IPS-18c (cell line): ENCODE data around the gene CARD10.

Source experiments
- H3K4me3 ChIP-seq: 2 replicates; pipeline ENCODE4 v1.7.0; 2013; ENCODE audit warnings: low read depth, mild to moderate bottlenecking, low read length, moderate library complexity; ENCODE audit not compliant: insufficient read depth
- H3K9me3 ChIP-seq: one replicate; pipeline ENCODE4 v1.6.1; 2013; ENCODE audit warnings: mild to moderate bottlenecking, low read length, moderate library complexity; ENCODE audit not compliant: control insufficient read depth, insufficient read depth

Gene CARD10, protein sequence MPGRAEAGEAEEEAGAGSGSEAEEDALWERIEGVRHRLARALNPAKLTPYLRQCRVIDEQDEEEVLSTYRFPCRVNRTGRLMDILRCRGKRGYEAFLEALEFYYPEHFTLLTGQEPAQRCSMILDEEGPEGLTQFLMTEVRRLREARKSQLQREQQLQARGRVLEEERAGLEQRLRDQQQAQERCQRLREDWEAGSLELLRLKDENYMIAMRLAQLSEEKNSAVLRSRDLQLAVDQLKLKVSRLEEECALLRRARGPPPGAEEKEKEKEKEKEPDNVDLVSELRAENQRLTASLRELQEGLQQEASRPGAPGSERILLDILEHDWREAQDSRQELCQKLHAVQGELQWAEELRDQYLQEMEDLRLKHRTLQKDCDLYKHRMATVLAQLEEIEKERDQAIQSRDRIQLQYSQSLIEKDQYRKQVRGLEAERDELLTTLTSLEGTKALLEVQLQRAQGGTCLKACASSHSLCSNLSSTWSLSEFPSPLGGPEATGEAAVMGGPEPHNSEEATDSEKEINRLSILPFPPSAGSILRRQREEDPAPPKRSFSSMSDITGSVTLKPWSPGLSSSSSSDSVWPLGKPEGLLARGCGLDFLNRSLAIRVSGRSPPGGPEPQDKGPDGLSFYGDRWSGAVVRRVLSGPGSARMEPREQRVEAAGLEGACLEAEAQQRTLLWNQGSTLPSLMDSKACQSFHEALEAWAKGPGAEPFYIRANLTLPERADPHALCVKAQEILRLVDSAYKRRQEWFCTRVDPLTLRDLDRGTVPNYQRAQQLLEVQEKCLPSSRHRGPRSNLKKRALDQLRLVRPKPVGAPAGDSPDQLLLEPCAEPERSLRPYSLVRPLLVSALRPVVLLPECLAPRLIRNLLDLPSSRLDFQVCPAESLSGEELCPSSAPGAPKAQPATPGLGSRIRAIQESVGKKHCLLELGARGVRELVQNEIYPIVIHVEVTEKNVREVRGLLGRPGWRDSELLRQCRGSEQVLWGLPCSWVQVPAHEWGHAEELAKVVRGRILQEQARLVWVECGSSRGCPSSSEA

DNA sequence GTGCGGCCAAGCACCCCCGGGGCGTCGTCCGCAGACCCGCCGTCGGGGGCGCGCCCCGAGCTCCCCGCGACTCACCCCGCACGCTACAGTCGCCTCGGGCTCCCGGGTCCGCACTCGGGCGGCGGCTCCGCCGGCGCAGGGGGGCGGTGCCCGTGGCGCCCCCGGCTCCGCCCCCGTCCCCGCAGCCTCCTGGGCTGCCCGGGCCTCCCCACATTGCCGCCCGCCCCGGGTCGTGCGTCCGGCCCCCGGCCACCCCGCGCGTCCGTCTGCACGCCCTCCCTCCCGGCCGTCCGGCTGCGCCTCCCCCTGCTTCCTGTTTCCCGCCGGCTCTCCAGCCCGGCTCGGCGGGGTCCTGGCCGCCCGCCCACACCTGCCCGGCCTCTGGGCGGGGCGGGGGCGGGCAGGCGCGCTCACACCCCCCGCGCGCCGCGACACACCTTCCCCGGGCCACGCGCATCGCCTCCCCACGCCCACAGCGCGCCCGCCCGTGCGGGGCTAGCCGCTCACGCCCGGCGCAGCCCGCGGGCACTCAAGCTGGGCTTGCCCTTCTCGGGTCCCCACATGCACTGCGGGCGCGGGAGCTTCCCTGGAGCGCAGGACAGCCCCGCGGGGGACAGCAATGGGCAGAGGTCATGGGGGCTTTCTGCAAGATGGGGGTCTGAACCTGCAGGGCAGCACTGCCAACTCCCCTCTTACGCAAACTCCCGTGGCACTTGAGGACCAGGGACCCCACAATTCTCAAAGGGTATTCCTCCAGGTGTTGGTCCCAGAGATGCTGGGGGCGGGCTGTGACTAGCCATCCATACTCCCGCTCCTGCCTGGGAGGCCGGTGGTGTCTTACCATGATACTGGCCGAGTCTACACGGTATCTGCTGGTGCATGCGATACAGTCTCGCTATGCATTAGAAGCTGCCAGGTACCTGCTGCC is at the start of gene CARD10:
CARD10 (minus strand) TSS at position 148 of the 928 bp plus-strand sequence. CDS start 215 bp downstream, outside the sequence.
- Histone ChIP-seq H3K9me3 (no peaks in the 10 kb centered on the region), H3K4me3 (peak within 1 kb of the TSS; percentile 65)

DNA sequence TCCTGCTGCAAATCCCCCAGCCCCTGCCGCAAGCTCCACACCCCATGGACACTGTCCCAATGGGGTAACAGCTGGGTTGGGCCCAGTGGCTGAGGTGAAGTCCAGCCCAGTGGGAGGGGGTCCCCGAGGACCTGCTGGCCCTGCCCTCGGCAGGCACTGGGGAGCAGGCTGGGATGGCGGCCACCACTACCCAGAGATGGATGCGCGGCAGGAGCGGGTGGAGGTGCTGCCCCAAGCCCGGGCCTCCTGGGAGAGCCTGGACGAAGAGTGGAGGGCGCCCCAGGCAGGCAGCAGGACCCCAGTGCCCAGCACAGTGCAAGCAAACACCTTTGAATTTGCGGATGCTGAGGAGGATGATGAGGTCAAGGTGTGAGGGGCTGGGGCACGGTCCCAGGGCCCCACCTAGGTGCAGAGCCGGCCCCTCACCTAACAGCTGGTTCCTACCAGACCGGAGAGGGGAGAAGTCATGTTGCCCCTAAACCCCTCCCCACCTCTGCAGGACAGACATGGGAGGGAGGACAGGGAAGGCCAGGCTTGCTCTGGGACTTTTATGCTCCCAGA is 49.3 kb upstream of the CARD10 start:
- Histone ChIP-seq H3K4me3 (no peak overlapping the region), H3K9me3 (no peaks in the 10 kb centered on the region)

DNA sequence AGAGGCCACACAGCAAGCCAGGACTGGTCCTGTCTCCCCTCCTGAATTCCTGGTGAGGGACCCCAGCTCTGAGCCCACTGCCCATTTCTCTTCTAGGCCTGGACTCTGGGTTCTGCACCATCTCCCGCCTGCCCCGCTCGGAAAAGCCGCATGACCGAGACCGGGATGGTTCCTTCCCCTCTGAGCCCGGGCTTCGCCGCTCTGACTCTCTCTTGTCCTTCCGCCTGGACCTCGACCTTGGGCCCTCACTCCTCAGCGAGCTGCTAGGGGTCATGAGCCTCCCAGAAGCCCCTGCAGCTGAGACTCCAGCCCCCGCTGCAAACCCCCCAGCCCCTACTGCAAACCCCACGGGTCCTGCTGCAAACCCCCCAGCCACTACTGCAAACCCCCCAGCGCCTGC is 48.8 kb upstream of the CARD10 start:
- Histone ChIP-seq H3K9me3 (no peaks in the 10 kb centered on the region), H3K4me3 (no peak overlapping the region)

DNA sequence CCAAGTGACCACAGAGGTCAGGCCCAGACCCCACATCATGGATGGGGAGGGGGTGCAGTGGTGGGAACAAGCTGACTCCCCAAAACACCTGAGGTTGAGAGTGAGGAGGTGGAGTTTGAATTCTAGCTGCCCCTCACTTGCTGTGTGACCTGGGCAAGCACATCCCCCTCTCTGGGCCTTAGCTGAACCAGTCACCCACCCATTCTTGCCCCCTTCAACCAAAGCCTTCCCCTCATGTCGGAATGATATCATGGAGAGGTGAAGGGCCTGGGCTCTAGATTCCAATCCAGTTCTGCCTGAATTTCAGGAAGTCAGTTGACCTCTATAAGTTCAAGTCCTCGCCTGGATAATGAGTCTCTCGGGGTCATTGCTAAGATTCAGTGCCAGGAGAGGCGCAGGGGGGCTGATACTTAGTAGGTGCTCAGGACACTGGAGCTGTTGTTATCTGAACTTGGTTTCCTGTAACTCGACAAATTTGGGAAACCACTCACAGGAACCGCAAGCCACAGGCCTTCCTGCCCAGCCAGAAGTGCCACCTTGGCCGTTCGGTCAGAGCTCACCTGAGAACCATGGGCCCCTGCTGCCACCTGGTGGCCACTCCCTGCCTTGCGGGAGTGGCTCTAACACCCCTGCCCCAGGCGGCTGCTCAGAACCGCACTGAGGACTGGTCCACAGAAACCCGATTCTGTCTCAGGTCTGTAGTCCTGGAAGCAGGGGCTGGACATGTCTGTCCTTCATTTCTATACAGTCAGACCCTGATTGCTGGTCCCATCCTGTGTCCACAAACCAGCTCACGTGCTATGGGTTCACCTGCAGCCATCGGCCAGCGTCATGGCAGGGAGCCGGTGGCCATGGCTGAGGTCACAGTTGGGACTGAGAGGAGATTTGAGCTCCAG is 47.9 kb upstream of the CARD10 start:
- Histone ChIP-seq H3K4me3 (no peak overlapping the region), H3K9me3 (no peaks in the 10 kb centered on the region)

DNA sequence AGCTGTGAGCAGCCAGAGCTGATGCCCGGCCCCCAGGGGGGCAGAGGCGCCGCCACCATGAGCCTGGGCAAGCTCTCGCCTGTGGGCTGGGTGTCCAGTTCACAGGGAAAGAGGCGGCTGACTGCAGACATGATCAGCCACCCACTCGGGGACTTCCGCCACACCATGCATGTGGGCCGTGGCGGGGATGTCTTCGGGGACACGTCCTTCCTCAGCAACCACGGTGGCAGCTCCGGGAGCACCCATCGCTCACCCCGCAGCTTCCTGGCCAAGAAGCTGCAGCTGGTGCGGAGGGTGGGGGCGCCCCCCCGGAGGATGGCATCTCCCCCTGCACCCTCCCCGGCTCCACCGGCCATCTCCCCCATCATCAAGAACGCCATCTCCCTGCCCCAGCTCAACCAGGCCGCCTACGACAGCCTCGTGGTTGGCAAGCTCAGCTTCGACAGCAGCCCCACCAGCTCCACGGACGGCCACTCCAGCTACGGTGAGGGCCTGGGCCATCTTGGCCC is 47.2 kb upstream of the CARD10 start:
- H3K4me3 ChIP-seq, result no peak overlapping the region
- H3K9me3 ChIP-seq, result no peaks in the 10 kb centered on the region

DNA sequence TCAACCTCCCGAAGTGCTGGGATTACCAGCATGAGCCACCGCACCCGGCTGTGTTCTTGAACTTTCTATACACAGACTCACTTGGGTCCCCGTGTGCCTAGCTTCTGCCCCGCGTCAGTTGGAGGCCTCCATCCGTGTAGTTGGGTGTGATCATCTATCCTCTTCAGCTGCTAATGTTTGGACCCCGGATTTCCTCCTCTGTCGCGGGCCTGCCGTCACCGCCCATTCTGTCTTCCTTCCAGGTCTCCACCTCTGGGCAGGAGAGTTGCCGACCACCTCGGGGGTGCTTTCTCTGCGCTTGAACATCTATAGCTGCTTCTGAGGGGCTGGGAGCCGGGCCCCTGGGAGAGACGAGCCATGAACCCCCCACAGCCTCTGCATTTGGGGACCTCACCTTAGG is 46.6 kb upstream of the CARD10 start:
- Histone ChIP-seq H3K4me3 (no peak overlapping the region), H3K9me3 (no peaks in the 10 kb centered on the region)

DNA sequence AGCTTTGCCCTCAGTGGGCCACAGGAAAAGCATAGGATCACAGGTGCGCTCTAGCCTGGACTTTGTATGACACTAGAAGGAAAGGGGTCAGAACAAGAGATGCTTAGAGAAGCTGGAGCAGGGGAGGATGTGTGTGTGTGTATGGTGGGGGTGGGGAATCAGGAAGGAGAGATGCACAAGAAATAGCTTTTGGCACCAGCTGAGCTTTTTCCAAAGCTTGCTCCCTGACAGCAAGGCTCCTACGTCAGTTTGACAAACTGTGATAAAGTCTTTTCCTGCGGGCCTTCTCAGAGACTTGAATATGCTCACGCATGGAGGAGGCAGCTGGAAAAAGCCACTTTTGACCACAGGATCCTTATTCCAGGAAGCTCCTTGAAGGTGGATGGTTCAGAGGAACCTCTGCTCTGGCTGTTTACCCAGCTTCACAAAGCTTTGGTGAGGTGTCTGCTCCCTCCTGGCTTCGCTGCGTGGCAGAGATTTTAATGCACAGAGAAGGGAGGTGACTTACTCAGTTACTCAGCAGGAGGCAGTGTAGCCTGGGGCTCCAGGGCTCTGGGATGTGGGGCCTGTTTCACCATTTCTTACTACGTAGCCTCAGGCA is 45.0 kb upstream of the CARD10 start:
- no peak overlapping the region for H3K4me3 ChIP-seq

DNA sequence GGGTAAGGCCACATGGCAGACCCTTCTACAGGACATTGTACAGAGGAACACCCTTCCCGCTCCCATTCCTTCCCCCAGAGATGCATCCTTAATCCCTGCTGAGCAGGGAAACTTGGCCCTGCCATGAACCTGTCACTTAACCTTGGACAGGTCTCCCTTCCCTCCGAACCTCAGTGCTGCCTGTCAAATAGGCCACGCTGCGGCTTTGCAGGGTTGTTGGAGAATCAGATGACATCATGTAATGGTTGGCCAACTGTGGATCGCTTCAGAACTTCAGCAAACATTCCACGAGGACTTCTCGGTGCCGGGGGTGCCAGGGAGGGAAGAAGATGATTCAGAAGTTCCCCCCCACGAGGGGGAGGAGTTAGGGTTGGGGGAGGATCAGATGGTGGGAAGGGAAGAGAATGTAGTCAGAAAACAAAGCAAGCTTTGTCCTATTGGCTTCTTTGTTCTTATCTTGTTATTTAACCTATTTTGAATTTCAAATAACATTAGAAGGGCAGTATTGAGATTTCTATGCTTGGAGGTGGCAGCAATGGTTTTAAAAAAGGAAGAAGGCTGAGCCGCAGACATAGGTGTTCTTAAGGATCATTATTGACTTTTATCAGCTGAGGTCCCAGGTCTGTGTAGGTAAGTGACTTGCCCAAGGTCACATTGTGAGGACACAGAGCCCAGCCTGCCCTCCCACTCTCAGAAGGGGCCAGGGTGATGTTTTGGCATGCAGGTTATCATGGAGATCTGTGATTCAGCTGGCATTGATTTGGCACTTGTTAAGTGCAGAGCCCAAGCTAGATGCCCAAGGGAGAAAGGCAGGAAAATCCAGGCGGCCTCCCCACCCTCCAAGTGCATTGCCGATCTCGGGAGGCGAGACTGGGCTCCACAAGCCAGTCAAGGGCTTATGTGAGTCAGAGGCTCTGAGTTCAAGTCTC is 44.2 kb upstream of the CARD10 start:
- H3K9me3 ChIP-seq, result no peaks in the 10 kb centered on the region
- H3K4me3 ChIP-seq, result no peak overlapping the region

More for the DNA sequence above, 45.0 kb upstream of the CARD10 start:
- no peaks in the 10 kb centered on the region for H3K9me3 ChIP-seq

DNA sequence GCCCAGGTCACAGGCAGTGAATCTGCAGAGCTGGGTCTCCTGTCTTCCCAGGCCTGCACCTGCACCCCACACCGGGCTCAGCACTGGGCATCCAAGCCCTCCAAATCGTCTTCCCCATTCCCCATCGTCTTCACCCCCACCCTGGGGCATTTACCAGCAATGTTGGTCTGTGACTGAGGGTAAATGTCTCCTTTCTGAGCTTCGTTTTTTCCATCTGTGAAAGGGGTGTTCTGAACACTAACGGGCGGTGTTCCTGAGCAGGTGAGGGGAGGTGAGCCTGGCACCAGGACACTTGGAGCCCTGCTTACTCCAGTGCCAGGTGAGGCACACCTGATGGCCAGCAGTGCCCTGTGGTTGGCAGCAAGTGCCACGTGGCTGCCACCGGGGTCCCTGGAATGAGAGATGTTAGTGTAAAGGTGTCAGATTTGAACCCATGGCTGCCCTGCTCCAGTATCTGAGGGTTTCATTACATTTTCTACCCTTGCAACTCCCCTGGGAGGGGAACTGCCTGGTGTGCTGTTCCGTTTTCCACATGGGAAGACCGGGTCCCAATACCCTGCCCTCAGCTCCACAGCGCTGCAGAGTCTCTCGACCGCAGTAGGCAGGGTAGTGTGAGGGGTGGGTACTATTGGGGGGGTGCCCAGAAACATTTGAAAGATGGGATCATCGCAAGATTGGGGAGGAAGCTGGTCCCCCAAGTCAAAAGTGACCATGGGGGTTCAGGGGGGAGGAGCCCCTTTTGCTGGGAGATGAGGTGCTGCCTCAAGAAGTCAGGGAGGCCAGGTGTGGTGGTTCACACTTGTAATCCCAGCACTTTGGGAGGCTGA is 43.0 kb upstream of the CARD10 start:
- H3K9me3 ChIP-seq, result no peaks in the 10 kb centered on the region
- H3K4me3 ChIP-seq, result no peak overlapping the region

DNA sequence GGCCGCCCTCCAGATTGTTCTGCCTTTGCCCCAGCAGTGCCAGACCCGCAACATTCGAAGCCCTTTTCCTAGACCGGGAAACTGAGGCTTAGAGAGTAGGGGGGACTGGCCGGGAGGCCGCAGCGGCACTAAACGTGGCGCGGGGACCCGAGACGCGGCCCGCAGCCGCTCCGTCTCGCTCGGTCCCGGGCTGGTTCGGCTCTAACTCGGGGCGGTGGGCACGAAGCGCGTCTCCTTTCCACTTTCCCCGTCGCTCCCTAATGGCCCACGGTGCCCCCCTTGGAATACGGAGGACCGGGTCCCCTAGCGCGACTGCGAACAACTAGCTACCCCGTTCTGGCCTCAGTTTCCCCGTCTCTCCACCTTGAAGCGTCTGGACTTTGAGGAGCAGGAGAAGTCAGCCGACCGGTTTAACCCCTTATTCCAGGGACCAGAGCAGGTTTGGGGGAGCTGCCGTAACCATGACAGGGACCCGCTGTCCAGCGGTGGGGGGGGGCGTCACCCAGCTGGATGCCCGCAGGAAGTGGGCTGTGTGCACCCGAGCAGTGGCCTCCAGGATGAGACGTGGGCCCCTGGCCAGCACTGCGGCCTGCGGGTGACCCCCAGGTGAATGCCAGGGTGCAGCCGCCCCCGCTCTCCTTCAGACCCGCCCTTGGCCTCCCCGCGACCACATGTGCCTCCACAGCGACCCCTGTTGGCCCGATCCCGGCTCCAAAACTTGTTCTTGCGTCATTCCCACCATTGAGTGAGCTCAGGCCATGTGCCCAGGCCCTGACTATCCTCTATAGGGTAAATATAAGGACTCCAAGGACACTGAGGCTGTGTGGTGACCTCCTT is 42.2 kb upstream of the CARD10 start:
- Histone ChIP-seq H3K4me3 (peak overlapping the region; percentile 67), H3K9me3 (no peaks in the 10 kb centered on the region)

DNA sequence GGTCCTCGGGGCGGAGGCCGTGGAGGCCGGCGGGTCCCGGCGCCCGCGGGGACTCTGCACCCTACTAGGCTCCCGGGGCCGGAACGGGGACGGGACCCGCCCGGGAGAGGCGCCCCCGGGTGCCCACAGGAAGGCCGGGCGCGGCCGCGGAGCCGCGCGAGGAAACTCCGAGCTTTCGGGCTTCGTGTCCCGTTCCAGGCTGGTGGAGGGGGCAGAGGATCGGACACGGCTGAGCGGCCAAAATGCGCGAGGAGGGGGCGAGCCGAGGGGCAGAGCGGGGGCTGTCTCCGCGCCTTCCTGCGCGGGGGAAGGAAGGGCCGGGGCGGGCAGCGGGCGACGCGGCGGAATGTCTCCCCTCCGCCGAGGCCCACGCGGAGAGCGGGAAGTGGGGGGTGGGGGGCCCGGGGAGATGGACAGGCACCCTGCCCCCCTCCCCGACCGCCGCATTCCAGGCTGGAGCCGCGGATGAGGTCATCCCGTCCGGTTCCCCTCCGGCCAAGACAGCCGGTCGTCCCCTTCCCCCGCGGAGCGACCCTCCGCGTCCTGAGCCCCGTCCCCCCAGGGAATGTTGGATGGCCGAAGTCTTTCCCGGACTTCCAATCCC is 41.5 kb upstream of the CARD10 start:
- Histone ChIP-seq H3K9me3 (no peaks in the 10 kb centered on the region), H3K4me3 (peak overlapping the region; percentile 67)

DNA sequence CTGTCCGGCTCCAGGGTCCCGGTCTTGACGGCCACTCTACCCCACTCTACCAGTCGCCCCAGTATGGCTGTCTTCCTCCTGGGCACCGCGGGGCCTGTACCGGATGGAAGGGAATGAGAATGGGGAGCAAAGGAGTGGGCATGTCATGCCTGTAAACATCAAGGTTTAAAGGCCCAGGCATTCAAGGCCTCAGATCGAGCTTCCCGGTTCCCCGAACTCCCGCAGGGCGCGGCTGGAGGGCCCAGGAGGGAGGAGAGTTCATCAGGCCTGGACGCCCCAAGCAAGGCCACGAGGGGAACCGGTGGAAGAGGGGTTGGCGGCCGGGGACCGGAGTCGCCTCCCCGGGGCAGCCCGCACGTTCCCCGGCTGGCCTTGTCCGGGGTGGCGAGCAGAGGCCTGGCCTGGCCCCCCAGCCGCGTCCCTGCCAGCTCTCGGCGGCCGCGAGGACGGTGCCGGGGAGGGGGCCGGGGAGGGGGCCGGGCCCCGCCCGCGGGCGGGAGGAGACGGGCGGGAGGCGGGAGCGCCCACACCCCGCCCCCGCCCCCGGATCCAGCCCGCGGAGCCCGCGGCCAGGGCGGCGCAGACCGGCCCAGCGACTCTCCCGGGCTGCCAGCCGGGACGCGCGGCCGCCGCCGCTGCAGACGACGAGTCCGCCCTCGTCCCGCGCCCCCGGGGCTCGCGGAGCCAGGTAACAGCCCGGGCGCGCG is 40.8 kb upstream of the CARD10 start, which contains the start of gene CDC42EP1:
CDC42EP1 (plus strand) TSS at position 580 of the 707 bp plus-strand sequence. CDS start 5,870 bp downstream, outside the sequence.
- H3K9me3 ChIP-seq, result no peaks in the 10 kb centered on the region
- peak within 1 kb of the TSS; percentile 67 for H3K4me3 ChIP-seq
